HuH-7 (cell line): Measurements from ENCODE around the gene CREBZF.
"Not testable (repeated sequence)": the region's sequence is repeated elsewhere in the genome, so short reads cannot be mapped to it uniquely, and the experiment has no call there.

Experiments used
- DNase-seq: peaks from one replicate; pipeline ENCODE4 v3.0.0; 2011; ENCODE audit warnings: low spot score

Gene CREBZF

DNA sequence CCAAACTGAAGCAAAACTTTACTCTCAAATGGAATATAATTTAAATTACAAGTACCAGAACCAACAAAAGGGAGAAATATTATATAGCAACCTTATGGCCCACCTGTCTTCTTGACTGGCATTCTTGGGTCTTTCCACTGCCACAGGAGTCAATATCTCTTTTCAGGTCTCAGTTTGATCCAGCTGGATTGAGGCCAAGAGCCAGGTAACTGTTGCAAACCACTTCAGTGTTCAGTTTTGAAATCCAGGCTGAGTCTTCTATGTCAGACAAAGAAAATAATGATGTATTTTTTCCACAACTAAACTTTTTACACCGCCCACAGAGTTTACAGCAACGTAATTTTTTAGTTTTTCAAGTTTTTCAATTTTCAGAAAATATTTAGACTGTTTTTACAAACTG lies 38.4 kb downstream of the CREBZF start:
- DNase-seq: no peak

GRCh38 chr11:85620256-85620655 lies 44.7 kb downstream of the CREBZF start:
- no peak for DNase-seq

- DNase-seq: no peak
These were observed 45.4 kb downstream of the CREBZF start for GRCh38 chr11:85619499-85619898.

DNA sequence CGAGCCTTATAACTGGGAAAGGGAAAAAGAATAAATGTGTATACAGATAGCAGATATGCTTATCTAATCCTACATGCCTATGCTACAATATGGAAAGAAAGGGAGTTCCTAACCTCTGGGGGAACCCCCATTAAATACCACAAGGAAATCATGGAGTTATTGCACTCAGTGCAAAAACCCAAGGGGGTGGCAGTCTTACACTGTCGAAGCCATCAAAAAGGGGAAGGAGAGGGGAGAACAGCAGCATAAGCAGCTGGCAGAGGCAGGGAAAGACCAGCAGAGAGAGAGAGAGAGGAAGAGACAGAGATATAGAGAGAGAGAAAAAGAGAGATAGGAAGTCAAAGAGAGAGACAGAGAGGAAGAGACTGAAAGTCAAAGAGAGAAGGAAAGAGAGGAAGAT lies 53.3 kb downstream of the CREBZF start:
- not testable (repeated sequence) for DNase-seq
